Measurements from ENCODE around the gene RBM10. TPM values are rescaled to one million over a fixed set of nuclear protein-coding genes. Genes with fewer than 3 reads are reported as not detected.
"Not testable (repeated sequence)": the region's sequence is repeated elsewhere in the genome, so short reads cannot be mapped to it uniquely, and the experiment has no call there.

RBM10 gene
- total RNA-seq, 1 experiment from 2014 or later, result 55.8 TPM

DNA sequence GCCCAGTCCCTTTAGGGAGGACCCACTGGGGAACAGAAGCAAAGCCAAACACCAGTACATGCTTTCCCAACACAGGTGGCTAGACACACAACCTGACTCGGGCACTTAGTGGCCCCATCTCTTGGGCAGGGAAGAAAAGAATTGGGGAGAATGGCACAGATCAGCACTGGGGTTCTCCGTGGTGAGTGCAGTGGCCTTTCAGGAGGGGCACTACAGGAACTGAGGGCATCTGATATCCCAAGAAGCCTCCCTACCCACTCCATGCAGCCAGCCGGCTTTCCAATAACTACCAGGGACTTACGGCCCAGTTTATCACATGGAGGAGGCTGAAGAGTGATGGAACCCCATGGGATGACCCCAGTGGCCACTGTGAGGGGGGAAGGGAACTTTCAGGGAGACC, 43.8 kb upstream of the RBM10 start:
- no peak overlapping the region for H3K23ac ChIP-seq (ENCODE audit: insufficient read length, low read depth, low read length)
- WGBS (ENCODE audit: extremely low coverage, insufficient read length, low lambda C conversion rate), result no CpG with 5 or more reads among the region's 4 CpGs
- no peaks in the 10 kb centered on the region for H3K27me3 ChIP-seq (ENCODE audit: insufficient read depth, low read length)
- H3T11ph ChIP-seq (ENCODE audit: low read length), result no peak overlapping the region
- no peak overlapping the region for H4K91ac ChIP-seq (ENCODE audit: insufficient read length, low read depth, low read length)
- no peaks in the 10 kb centered on the region for H3K23me2 ChIP-seq (ENCODE audit: insufficient read length, low read depth, low read length, poor library complexity, severe bottlenecking)
- H3K27ac Mint-ChIP-seq, result no peak overlapping the region
- no peak overlapping the region for H3K14ac ChIP-seq (ENCODE audit: insufficient read depth, low read length)
- no peak overlapping the region for H2BK5ac ChIP-seq (ENCODE audit: insufficient read length, low read length)
- no peaks in the 10 kb centered on the region; the same call in 1 of the 2 replicates for H3K79me2 ChIP-seq (ENCODE audit: insufficient read depth, low read length)
- H3K56ac ChIP-seq (ENCODE audit: insufficient read length, low read depth, low read length), result no peak overlapping the region
- no peak overlapping the region for H3K4ac ChIP-seq (ENCODE audit: low read depth, low read length)
- H3K79me1 ChIP-seq (ENCODE audit: insufficient read depth, low read depth, low read length, poor library complexity, severe bottlenecking), result no peaks in the 10 kb centered on the region
- no peak for DNase-seq
- H2AK5ac ChIP-seq (ENCODE audit: insufficient read length, low read length), result no peak overlapping the region
- no peak overlapping the region for H3K4me3 Mint-ChIP-seq
- H3K18ac ChIP-seq (ENCODE audit: insufficient read length, low read depth, low read length), result no peak overlapping the region
- TF ChIP-seq, protein P1, sequence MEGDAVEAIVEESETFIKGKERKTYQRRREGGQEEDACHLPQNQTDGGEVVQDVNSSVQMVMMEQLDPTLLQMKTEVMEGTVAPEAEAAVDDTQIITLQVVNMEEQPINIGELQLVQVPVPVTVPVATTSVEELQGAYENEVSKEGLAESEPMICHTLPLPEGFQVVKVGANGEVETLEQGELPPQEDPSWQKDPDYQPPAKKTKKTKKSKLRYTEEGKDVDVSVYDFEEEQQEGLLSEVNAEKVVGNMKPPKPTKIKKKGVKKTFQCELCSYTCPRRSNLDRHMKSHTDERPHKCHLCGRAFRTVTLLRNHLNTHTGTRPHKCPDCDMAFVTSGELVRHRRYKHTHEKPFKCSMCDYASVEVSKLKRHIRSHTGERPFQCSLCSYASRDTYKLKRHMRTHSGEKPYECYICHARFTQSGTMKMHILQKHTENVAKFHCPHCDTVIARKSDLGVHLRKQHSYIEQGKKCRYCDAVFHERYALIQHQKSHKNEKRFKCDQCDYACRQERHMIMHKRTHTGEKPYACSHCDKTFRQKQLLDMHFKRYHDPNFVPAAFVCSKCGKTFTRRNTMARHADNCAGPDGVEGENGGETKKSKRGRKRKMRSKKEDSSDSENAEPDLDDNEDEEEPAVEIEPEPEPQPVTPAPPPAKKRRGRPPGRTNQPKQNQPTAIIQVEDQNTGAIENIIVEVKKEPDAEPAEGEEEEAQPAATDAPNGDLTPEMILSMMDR (conservative IDR thresholded peaks at IDR 0.05), result no peak
- peaks cover 1% of the 10 kb centered on the region; the same call in 1 of the 2 replicates for H3K27me3 Mint-ChIP-seq (ENCODE audit: low read depth)
- H3K27ac ChIP-seq (ENCODE audit: insufficient read length, low read depth, low read length), result no peak overlapping the region
- no peak overlapping the region for H4K8ac ChIP-seq (replicated peaks; ENCODE audit: insufficient read length, low read depth, low read length)
- H2AFZ ChIP-seq (ENCODE audit: low read length), result no peak overlapping the region
- peaks cover 61% of the 10 kb centered on the region in 2 experiments for H3K9me3 Mint-ChIP-seq
- peaks cover 14% of the 10 kb centered on the region for H3K9me3 ChIP-seq (ENCODE audit: control insufficient read depth, low read depth, low read length)
- no peak overlapping the region for H3K4me2 ChIP-seq (ENCODE audit: insufficient read depth, insufficient read length, low read length)
- no peak overlapping the region for H2BK12ac ChIP-seq (ENCODE audit: insufficient read length, low read depth, low read length)
- no peaks in the 10 kb centered on the region; the same call in 1 of the 2 replicates for H3K4me1 ChIP-seq (ENCODE audit: insufficient read depth, low read length)
- no peak overlapping the region for H3K9ac ChIP-seq (ENCODE audit: extremely low read depth, insufficient read length, low read length)
- H4K20me1 ChIP-seq (ENCODE audit: control insufficient read depth, insufficient read depth, insufficient read length), result no peaks in the 10 kb centered on the region
- no peak overlapping the region for H4K5ac ChIP-seq (ENCODE audit: insufficient read length, low read depth, low read length)
- H2BK20ac ChIP-seq (ENCODE audit: low read depth, low read length, poor library complexity, severe bottlenecking), result no peak overlapping the region
- peaks cover 4 to 5% of the 10 kb centered on the region in 2 experiments for H3K4me1 Mint-ChIP-seq
- peaks cover 0 to 11% (median 4%) of the 10 kb centered on the region in 3 experiments; a peak in 5 of 7 replicates for H3K36me3 Mint-ChIP-seq (ENCODE audit: insufficient read depth in 1 of 3, low read depth in 3 of 3)
- H2BK120ac ChIP-seq (ENCODE audit: low read depth, low read length, poor library complexity, severe bottlenecking), result no peak overlapping the region
- H2BK15ac ChIP-seq (ENCODE audit: low read depth, low read length), result no peak overlapping the region

DNA sequence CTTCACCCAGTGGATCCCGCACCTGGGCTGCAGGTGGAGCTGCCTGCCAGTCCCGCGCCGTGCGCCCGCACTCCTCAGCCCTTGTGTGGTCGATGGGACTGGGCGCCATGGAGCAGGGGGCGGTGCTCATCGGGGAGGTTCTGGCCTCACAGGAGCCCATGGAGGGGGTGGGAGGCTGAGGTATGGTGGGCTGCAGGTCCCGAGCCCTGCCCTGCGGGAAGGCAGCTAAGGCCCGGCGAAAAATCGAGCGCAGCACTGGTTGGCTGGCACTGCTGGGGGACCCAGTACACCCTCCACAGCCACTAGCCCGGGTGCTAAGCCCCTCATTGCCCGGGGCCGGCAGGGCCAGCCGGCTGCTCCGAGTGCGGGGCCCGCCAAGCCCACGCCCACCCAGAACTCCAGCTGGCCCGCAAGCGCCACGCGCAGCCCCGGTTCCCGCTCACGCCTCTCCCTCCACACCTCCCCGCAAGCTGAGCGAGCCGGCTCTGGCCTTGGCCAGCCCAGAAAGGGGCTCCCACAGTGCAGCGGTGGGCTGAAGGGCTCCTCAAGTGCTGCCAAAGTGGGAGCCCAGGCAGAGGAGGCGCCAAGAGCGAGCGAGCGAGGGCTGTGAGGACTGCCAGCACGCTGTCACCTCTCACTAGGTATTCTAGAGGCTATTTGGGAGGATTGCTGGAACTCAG, 33.9 kb upstream of the RBM10 start:
- H4K5ac ChIP-seq (ENCODE audit: insufficient read length, low read depth, low read length); H3K79me1 ChIP-seq (ENCODE audit: insufficient read depth, low read depth, low read length, poor library complexity, severe bottlenecking); H3K79me2 ChIP-seq (ENCODE audit: insufficient read depth, low read length); H3K56ac ChIP-seq (ENCODE audit: insufficient read length, low read depth, low read length); H3K4me1 ChIP-seq (ENCODE audit: insufficient read depth, low read length); H3K23ac ChIP-seq (ENCODE audit: insufficient read length, low read depth, low read length); H2BK5ac ChIP-seq (ENCODE audit: insufficient read length, low read length); H4K20me1 ChIP-seq (ENCODE audit: control insufficient read depth, insufficient read depth, insufficient read length); H3K18ac ChIP-seq (ENCODE audit: insufficient read length, low read depth, low read length); H4K8ac ChIP-seq (replicated peaks; ENCODE audit: insufficient read length, low read depth, low read length); H2BK120ac ChIP-seq (ENCODE audit: low read depth, low read length, poor library complexity, severe bottlenecking); H3K4me3 Mint-ChIP-seq; H3K4me1 Mint-ChIP-seq; H3K23me2 ChIP-seq (ENCODE audit: insufficient read length, low read depth, low read length, poor library complexity, severe bottlenecking); H3K4ac ChIP-seq (ENCODE audit: low read depth, low read length); H2BK12ac ChIP-seq (ENCODE audit: insufficient read length, low read depth, low read length); H3K27ac Mint-ChIP-seq; H3K27ac ChIP-seq (ENCODE audit: insufficient read length, low read depth, low read length); H3K9ac ChIP-seq (ENCODE audit: extremely low read depth, insufficient read length, low read length); H3K27me3 ChIP-seq (ENCODE audit: insufficient read depth, low read length); H4K91ac ChIP-seq (ENCODE audit: insufficient read length, low read depth, low read length); H3T11ph ChIP-seq (ENCODE audit: low read length); H2BK15ac ChIP-seq (ENCODE audit: low read depth, low read length); H2AFZ ChIP-seq (ENCODE audit: low read length); H3K27me3 Mint-ChIP-seq (ENCODE audit: low read depth); H2AK5ac ChIP-seq (ENCODE audit: insufficient read length, low read length); H3K14ac ChIP-seq (ENCODE audit: insufficient read depth, low read length); DNase-seq; H3K36me3 Mint-ChIP-seq (ENCODE audit: insufficient read depth in 1 of 3, low read depth in 3 of 3); H3K4me2 ChIP-seq (ENCODE audit: insufficient read depth, insufficient read length, low read length); H2BK20ac ChIP-seq (ENCODE audit: low read depth, low read length, poor library complexity, severe bottlenecking): not testable (repeated sequence)
- peaks cover 54 to 57% of the 10 kb centered on the region in 2 experiments for H3K9me3 Mint-ChIP-seq
- WGBS (ENCODE audit: extremely low coverage, insufficient read length, low lambda C conversion rate), result no CpG with 5 or more reads among the region's 40 CpGs
- peaks cover 13% of the 10 kb centered on the region for H3K9me3 ChIP-seq (ENCODE audit: control insufficient read depth, low read depth, low read length)
